SK-N-SH treated with all-trans-retinoic acid at 6 μM for 48 hours (cell line): ENCODE results near the gene CHN1.

Source experiments
- ATAC-seq: fragments of 200-7000 bp; cut with Tn5 transposase; 3 replicates; pipeline ENCODE4 v1.9.1; 2020; ENCODE audit warnings: mild to moderate bottlenecking, moderate library complexity
- ARNTL ChIP-seq: fragments of 450-650 bp; formaldehyde crosslinking; IDR thresholded peaks from 2 replicates; pipeline ENCODE4 v1.5.0; 2020; ENCODE audit warnings: low read depth, mild to moderate bottlenecking, moderate library complexity, borderline replicate concordance
- BACH2 ChIP-seq: fragments of 250-450 bp; sonication (Bioruptor Pico); IDR thresholded peaks from 2 replicates; pipeline ENCODE4 v1.9.0; 2021; ENCODE audit warnings: mild to moderate bottlenecking, borderline replicate concordance
- CREB5 ChIP-seq: fragments of 250-450 bp; sonication (Bioruptor Pico); IDR thresholded peaks from 2 replicates; pipeline ENCODE4 v1.5.1; 2020; ENCODE audit warnings: low read depth, mild to moderate bottlenecking, moderate library complexity
- ESRRG ChIP-seq: fragments of 250-450 bp; sonication (Bioruptor Pico); IDR thresholded peaks from 2 replicates; pipeline ENCODE4 v1.6.1; 2021; ENCODE audit warnings: mild to moderate bottlenecking
- GLIS3 ChIP-seq: fragments of 250-450 bp; sonication (Bioruptor Pico); IDR thresholded peaks from 2 replicates; pipeline ENCODE4 v1.5.0; 2020; ENCODE audit warnings: mild to moderate bottlenecking, moderate library complexity
- ISL1 ChIP-seq: fragments of 250-450 bp; sonication (Bioruptor Pico); IDR thresholded peaks from 2 replicates; pipeline ENCODE4 v2.1.2; 2022; ENCODE audit warnings: mild to moderate bottlenecking, moderate library complexity
- OSR1 ChIP-seq: fragments of 250-450 bp; sonication (Bioruptor Pico); IDR thresholded peaks from 2 replicates; pipeline ENCODE4 v1.8.0; 2022; ENCODE audit warnings: moderate library complexity, mild to moderate bottlenecking, inconsistent platforms
- RARB ChIP-seq: fragments of 250-450 bp; sonication (Bioruptor Pico); IDR thresholded peaks from 2 replicates; pipeline ENCODE4 v1.8.0; 2021; ENCODE audit warnings: mild to moderate bottlenecking, moderate library complexity
- SNAI2 ChIP-seq: fragments of 250-450 bp; sonication (Bioruptor Pico); IDR thresholded peaks from 2 replicates; pipeline ENCODE4 v1.5.0; 2020; ENCODE audit warnings: mild to moderate bottlenecking, moderate library complexity
- TCF4 ChIP-seq: fragments of 250-450 bp; sonication (Bioruptor Pico); IDR thresholded peaks from 2 replicates; pipeline ENCODE4 v1.8.0; 2021; ENCODE audit warnings: mild to moderate bottlenecking, moderate library complexity, borderline replicate concordance
- TOX ChIP-seq: fragments of 250-450 bp; sonication (Bioruptor Pico); IDR thresholded peaks from 2 replicates; pipeline ENCODE4 v1.8.0; 2021; ENCODE audit warnings: mild to moderate bottlenecking, moderate library complexity, borderline replicate concordance
- ZC3H10 ChIP-seq: fragments of 250-450 bp; sonication (Bioruptor Pico); IDR thresholded peaks from 2 replicates; pipeline ENCODE4 v1.5.1; 2021; ENCODE audit warnings: mild to moderate bottlenecking, moderate library complexity
- ZFP30 ChIP-seq: fragments of 450-650 bp; formaldehyde crosslinking; IDR thresholded peaks from 2 replicates; pipeline ENCODE4 v1.5.0; 2022; ENCODE audit warnings: mild to moderate bottlenecking, moderate library complexity
- ZNF70 ChIP-seq: fragments of 450-650 bp; formaldehyde crosslinking; IDR thresholded peaks from 2 replicates; pipeline ENCODE4 v1.5.0; 2020; ENCODE audit warnings: mild to moderate bottlenecking, moderate library complexity
- ZNF8 ChIP-seq: fragments of 450-650 bp; formaldehyde crosslinking; IDR thresholded peaks from 2 replicates; pipeline ENCODE4 v1.5.0; 2020; ENCODE audit warnings: mild to moderate bottlenecking, moderate library complexity
- TF ChIP-seq, protein P1 (sequence below): fragments of 250-450 bp; sonication (Bioruptor Pico); IDR thresholded peaks from 2 replicates; pipeline ENCODE4 v1.8.0; 2021; ENCODE audit warnings: low read depth, mild to moderate bottlenecking, moderate library complexity, borderline replicate concordance
- TF ChIP-seq, protein P2 (sequence below): fragments of 250-450 bp; sonication (Bioruptor Pico); IDR thresholded peaks from 2 replicates; pipeline ENCODE4 v1.5.0; 2020; ENCODE audit warnings: mild to moderate bottlenecking, moderate library complexity

The CHN1 gene

DNA sequence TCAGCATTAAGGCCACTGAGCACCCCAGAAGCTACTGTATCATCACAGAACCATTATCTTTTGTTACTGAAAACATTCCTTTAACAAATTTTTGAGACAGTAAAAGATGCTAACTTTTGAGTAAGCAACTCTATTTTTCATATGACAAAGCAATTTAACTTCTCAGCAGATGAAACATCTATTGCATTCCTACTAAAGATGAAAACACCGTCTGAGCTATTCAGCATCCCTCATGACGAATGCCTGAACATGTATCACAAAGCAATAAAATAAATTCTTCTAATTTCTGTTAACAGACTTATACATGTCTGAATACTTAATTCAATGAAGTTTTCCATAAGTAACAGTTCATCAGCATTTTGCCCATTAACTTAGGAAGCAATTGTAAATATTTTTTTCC is 23.9 kb downstream of the CHN1 start:
- no peak for TF ChIP-seq ZFP30 (CRISPR knock-in tag)
- no peak for TF ChIP-seq OSR1 (CRISPR knock-in tag)
- TF ChIP-seq, protein P1, sequence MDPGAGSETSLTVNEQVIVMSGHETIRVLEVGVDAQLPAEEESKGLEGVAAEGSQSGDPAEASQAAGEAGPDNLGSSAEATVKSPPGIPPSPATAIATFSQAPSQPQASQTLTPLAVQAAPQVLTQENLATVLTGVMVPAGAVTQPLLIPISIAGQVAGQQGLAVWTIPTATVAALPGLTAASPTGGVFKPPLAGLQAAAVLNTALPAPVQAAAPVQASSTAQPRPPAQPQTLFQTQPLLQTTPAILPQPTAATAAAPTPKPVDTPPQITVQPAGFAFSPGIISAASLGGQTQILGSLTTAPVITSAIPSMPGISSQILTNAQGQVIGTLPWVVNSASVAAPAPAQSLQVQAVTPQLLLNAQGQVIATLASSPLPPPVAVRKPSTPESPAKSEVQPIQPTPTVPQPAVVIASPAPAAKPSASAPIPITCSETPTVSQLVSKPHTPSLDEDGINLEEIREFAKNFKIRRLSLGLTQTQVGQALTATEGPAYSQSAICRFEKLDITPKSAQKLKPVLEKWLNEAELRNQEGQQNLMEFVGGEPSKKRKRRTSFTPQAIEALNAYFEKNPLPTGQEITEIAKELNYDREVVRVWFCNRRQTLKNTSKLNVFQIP (CRISPR knock-in tag): no peak
- TF ChIP-seq GLIS3: no peak
- no peak for TF ChIP-seq SNAI2 (CRISPR knock-in tag)
- TF ChIP-seq ARNTL (CRISPR knock-in tag): no peak
- no peak for TF ChIP-seq ISL1 (CRISPR knock-in tag)
- TF ChIP-seq RARB (CRISPR knock-in tag): no peak
- no peak for TF ChIP-seq ESRRG (CRISPR knock-in tag)
- no peak for TF ChIP-seq ZNF8 (CRISPR knock-in tag)
- TF ChIP-seq CREB5: no peak
- no peak for TF ChIP-seq BACH2
- TF ChIP-seq TOX (CRISPR knock-in tag): no peak
- no peak for ATAC-seq

DNA sequence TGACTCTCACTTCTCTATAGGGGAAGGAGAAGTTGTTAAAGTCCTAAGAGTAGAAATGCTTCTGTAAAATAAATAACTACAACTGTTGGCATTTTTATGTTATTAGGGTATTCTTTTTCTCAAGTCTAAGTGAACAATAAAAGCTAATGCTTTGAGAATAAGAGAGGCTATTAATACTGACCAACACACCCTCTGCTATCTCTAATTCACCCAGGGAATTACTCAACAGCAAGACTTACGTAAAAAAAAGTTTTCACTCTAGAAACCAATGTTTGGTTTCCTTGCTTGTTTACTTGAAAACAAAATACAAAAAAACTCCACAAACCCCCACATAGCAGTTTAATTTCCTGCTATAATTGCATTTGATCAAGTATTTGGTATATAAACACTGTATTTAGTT is 25.2 kb downstream of the CHN1 start:
- ATAC-seq: no peak
- no peak for TF ChIP-seq BACH2
- no peak for TF ChIP-seq RARB (CRISPR knock-in tag)
- no peak for TF ChIP-seq ESRRG (CRISPR knock-in tag)
- TF ChIP-seq ARNTL (CRISPR knock-in tag): no peak
- TF ChIP-seq TCF4: no peak
- no peak for TF ChIP-seq TOX (CRISPR knock-in tag)
- no peak for TF ChIP-seq CREB5
- no peak for TF ChIP-seq ZC3H10 (CRISPR knock-in tag)
- TF ChIP-seq ZNF70 (CRISPR knock-in tag): no peak
- TF ChIP-seq, protein P2, sequence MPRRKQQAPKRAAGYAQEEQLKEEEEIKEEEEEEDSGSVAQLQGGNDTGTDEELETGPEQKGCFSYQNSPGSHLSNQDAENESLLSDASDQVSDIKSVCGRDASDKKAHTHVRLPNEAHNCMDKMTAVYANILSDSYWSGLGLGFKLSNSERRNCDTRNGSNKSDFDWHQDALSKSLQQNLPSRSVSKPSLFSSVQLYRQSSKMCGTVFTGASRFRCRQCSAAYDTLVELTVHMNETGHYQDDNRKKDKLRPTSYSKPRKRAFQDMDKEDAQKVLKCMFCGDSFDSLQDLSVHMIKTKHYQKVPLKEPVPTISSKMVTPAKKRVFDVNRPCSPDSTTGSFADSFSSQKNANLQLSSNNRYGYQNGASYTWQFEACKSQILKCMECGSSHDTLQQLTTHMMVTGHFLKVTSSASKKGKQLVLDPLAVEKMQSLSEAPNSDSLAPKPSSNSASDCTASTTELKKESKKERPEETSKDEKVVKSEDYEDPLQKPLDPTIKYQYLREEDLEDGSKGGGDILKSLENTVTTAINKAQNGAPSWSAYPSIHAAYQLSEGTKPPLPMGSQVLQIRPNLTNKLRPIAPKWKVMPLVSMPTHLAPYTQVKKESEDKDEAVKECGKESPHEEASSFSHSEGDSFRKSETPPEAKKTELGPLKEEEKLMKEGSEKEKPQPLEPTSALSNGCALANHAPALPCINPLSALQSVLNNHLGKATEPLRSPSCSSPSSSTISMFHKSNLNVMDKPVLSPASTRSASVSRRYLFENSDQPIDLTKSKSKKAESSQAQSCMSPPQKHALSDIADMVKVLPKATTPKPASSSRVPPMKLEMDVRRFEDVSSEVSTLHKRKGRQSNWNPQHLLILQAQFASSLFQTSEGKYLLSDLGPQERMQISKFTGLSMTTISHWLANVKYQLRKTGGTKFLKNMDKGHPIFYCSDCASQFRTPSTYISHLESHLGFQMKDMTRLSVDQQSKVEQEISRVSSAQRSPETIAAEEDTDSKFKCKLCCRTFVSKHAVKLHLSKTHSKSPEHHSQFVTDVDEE (CRISPR knock-in tag): no peak

- TF ChIP-seq, protein P1 (CRISPR knock-in tag): no peak
- no peak for TF ChIP-seq ESRRG (CRISPR knock-in tag)
- TF ChIP-seq BACH2: no peak
- TF ChIP-seq GLIS3: no peak
- TF ChIP-seq, protein P2 (CRISPR knock-in tag): no peak
- no peak for TF ChIP-seq RARB (CRISPR knock-in tag)
- ATAC-seq: no peak
These were observed 27.8 kb downstream of the CHN1 start for GRCh38 chr2:174977364-174977763.
